Thymus (tissue), 14 donors: ENCODE data around the gene NAA80. TPM values are rescaled to one million over a fixed set of nuclear protein-coding genes. Genes with fewer than 3 reads are reported as not detected.

Source experiments
- DNase-seq, 9 donors: peaks; one replicate each; pipeline ENCODE4 v3.0.0-alpha.2; 2013; ENCODE audit warnings: low spot score in 9 of 9, low read depth in 6 of 9, missing footprints in 1 of 9
- H3K27ac ChIP-seq, 2 donors: one replicate each; pipeline ENCODE4 v1.5.1; 2013; ENCODE audit warnings: control low read depth in 1 of 2, low read depth in 1 of 2, low read length in 1 of 2, mild to moderate bottlenecking in 1 of 2, moderate library complexity in 1 of 2
- H3K27me3 ChIP-seq, 2 donors: one replicate each; pipeline ENCODE4 v1.5.1; 2013; ENCODE audit warnings: low read length in 1 of 2; ENCODE audit not compliant: control insufficient read depth in 2 of 2, insufficient read depth in 1 of 2
- H3K36me3 ChIP-seq, 2 donors: one replicate each; pipeline ENCODE4 v1.5.1; 2013; ENCODE audit warnings: low read length in 1 of 2, mild to moderate bottlenecking in 1 of 2, moderate library complexity in 1 of 2; ENCODE audit not compliant: control insufficient read depth in 2 of 2, insufficient read depth in 2 of 2
- H3K4me1 ChIP-seq, 2 donors: one replicate each; pipeline ENCODE4 v1.5.1; 2013; ENCODE audit warnings: low read length in 2 of 2; ENCODE audit not compliant: control insufficient read depth in 2 of 2, insufficient read depth in 2 of 2
- H3K4me3 ChIP-seq, 2 donors: one replicate each; pipeline ENCODE4 v1.5.1; 2013; ENCODE audit warnings: low read length in 2 of 2, control low read depth in 1 of 2, mild to moderate bottlenecking in 1 of 2
- H3K9me3 ChIP-seq, 2 donors: one replicate each; pipeline ENCODE4 v1.5.1; 2013; ENCODE audit warnings: low read length in 1 of 2, mild to moderate bottlenecking in 1 of 2; ENCODE audit not compliant: control insufficient read depth in 2 of 2, insufficient read depth in 1 of 2
- WGBS: extraction: QIAGEN DNeasy Blood & Tissue Kit; methylation state at CpG from one replicate; pipeline ENCODE4 v1.1.7; 2013; 5-methylcytosine and 5-hydroxymethylcytosine counted together
- long read RNA-seq, 10 donors: transcript quantifications; one replicate each; lab custom pipeline, GENCODE V29; 2026
- polyA plus RNA-seq: library from polyadenylated mRNA; stranded (reverse); fragments of 200-250 nt; gene quantifications from one replicate; pipeline ENCODE4 v1.2.3, GENCODE V29; 2013
- total RNA-seq: library from RNA; stranded (reverse); fragments of 120-200 nt; gene quantifications from one replicate; pipeline ENCODE4 v1.2.4, GENCODE V29; 2013
- donor health status: healthy.

Gene NAA80
- total RNA-seq, result 6.4 TPM
- polyA plus RNA-seq, result 23.7 TPM
- long read RNA-seq, donor 1, result 0 reads
- long read RNA-seq, donor 2, partial matches to known transcripts, result 0 of 3 reads
- long read RNA-seq, donor 2, other reads (novel, unspliced or antisense), result 0 of 3 reads
- long read RNA-seq, donor 3, partial matches to known transcripts, result 0 of 2 reads
- long read RNA-seq, donor 3, other reads (novel, unspliced or antisense), result 0 of 2 reads
- long read RNA-seq, donor 4, partial matches to known transcripts, result 0 of 2 reads
- long read RNA-seq, donor 4, other reads (novel, unspliced or antisense), result 0 of 2 reads
- long read RNA-seq, donor 5, partial matches to known transcripts, result 0 of 1 reads
- long read RNA-seq, donor 5, other reads (novel, unspliced or antisense), result 0 of 1 reads
- long read RNA-seq, donor 6, partial matches to known transcripts, result 0 of 3 reads
- long read RNA-seq, donor 6, other reads (novel, unspliced or antisense), result 0 of 3 reads
- long read RNA-seq, donor 7, partial matches to known transcripts, result 0 of 1 reads
- long read RNA-seq, donor 7, other reads (novel, unspliced or antisense), result 0 of 1 reads
- long read RNA-seq, donor 8, partial matches to known transcripts, result 0 of 1 reads
- long read RNA-seq, donor 8, other reads (novel, unspliced or antisense), result 0 of 1 reads
- long read RNA-seq, donor 9, partial matches to known transcripts, result 0 of 5 reads
- long read RNA-seq, donor 9, other reads (novel, unspliced or antisense), result 0 of 5 reads
- long read RNA-seq, donor 10, result 0 reads

DNA sequence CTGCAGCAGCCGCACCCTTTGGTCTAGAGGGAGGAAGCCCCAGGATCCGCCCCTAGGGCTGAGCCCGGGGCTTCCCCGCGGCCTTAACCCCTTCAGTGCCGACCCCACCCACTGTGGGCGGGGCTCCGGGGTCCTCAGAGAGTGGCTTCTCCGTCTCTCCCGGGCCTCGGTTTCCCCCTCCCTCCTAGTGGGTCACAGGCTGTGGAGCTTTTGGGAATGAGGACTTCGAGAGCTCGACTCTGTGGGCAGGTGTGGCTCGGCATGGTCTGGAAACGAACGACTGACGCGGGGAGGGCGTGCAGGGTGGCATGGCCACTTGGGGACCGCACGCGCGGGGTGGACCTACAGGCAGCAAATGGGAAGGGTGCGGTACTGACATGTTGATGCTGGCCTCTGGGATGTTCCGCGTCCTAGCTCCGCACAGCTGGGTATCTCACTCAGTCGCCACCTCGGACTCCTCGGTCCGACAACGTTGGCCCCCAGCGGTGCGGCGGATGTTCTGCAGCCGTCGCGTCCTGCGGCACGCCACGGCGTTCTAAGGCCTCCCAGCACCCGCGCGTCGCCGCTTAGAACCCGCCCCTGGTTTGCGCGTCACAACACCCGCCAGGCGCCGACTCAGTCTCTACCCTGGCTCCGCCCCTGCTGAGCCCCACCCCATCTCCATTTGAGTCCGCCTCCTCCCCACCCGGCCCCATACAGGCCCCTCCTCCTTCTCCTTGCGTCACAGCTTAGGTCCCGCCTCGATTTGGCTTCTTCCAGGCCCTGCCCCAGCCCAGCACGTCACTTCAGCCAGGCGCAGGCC, at the start of gene NAA80, which contains the start of gene HYAL3:
Gene NAA80 (minus strand): TSS at position 570 of the 802 bp plus-strand sequence. CDS start 1,942 bp downstream, outside the sequence.
Gene HYAL3 (minus strand): TSS at position 570 of the 802 bp plus-strand sequence. CDS start 3,803 bp downstream, outside the sequence.
- Histone ChIP-seq H3K9me3 (no peaks in the 10 kb centered on the region), H3K27ac (peak within 1 kb of the TSS; percentile 88 to 98), H3K36me3 (no peaks in the 10 kb centered on the region), H3K4me3 (peak within 1 kb of the TSS; percentile 56 to 89), H3K27me3 (no peaks in the 10 kb centered on the region), H3K4me1 (peaks cover 12 to 24% of the 10 kb centered on the region in 2 donors)
- peak; percentile 98 to 100 (median 99) for DNase-seq
- under 1% methylated on average over 61 of the region's 61 CpGs for WGBS

- no peak overlapping the region for H3K27ac ChIP-seq
- H3K4me1 ChIP-seq, result peaks cover 22 to 44% of the 10 kb centered on the region in 2 donors
- peak in 4 of 9 donors; percentile 41 to 72 (median 57) for DNase-seq
- WGBS, result 31% methylated on average over 14 of the region's 14 CpGs
- H3K36me3 ChIP-seq, result peaks cover 14 to 22% of the 10 kb centered on the region in 2 donors
- H3K9me3 ChIP-seq, result no peaks in the 10 kb centered on the region
- no peak overlapping the region for H3K4me3 ChIP-seq
- H3K27me3 ChIP-seq, result peaks cover 0 to 6% of the 10 kb centered on the region in 2 donors
Observed at GRCh38 chr3:50347187-50347813, 48.1 kb upstream of the NAA80 start.

- H3K4me3 ChIP-seq, result peak within 1 kb of the TSS; percentile 9 to 24
- peak in 3 of 9 donors; percentile 53 to 76 (median 69) for DNase-seq
- peaks cover 0 to 4% of the 10 kb centered on the region in 2 donors for H3K9me3 ChIP-seq
- no peak within 1 kb of the TSS for H3K27ac ChIP-seq
- H3K4me1 ChIP-seq, result peaks cover 17 to 45% of the 10 kb centered on the region in 2 donors
- peaks cover 14 to 16% of the 10 kb centered on the region in 2 donors for H3K36me3 ChIP-seq
- WGBS, result 10% methylated on average over 45 of the region's 45 CpGs
- peaks cover 0 to 12% of the 10 kb centered on the region in 2 donors for H3K27me3 ChIP-seq
Observed at GRCh38 chr3:50345586-50346234, 46.5 kb upstream of the NAA80 start, which contains the start of gene ZMYND10. ZMYND10 (minus strand) TSS chr3:50345732; CDS start chr3:50345579, 153 bp downstream.

GRCh38 chr3:50345008-50345407, 45.8 kb upstream of the NAA80 start:
- Histone ChIP-seq H3K27me3 (peaks cover 0 to 19% of the 10 kb centered on the region in 2 donors), H3K27ac (no peak overlapping the region), H3K4me3 (peak overlapping the region in 1 of 2 donors; percentile 9), H3K36me3 (peaks cover 14 to 16% of the 10 kb centered on the region in 2 donors), H3K4me1 (peaks cover 19 to 45% of the 10 kb centered on the region in 2 donors), H3K9me3 (peaks cover 0 to 4% of the 10 kb centered on the region in 2 donors)
- DNase-seq, result no peak
- WGBS, result 92% methylated on average over 8 of the region's 8 CpGs

DNA sequence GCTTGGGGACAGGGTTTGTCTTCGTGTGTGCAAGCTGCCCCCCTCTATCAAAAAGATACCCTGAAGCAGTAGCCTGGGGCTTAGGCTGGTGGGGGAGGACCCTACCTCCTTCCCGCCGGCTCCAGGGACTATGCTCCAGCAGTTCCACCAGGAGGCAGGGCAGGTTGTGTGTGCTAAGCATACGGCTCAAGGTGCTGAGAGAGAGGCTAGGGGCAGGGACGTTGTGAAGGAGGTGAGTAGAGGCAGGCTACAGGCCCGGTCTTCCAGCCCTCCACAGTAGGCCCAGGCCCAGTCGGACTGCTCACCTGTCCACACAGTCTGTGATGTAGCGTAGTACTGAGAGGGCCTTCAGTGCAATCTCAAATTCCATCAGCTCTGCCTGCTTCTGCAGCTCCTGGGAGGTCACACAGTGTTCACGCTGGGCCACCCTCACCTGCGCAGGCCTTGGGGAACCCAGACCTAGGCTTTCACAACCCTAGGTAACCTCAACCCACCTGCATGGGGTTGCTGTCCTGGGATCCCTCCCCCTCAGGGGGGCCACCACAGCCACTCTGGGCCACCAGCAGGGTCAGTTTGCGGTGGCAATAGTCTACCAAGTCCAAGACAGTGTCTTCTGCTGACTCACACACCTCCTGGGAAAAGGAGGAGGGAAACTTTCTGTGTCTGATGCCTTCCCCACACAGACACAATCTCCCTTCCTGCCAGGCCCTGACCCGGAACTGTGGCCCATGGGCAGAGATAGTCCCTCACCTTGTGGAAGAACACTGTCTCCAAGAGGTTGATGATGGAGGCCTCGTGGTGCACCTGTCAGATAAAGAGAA, 43.8 kb upstream of the NAA80 start:
- Histone ChIP-seq H3K36me3 (peaks cover 7 to 8% of the 10 kb centered on the region in 2 donors), H3K4me1 (peaks cover 20 to 53% of the 10 kb centered on the region in 2 donors), H3K27ac (no peak overlapping the region), H3K27me3 (peaks cover 0 to 34% of the 10 kb centered on the region in 2 donors), H3K9me3 (peaks cover 0 to 4% of the 10 kb centered on the region in 2 donors), H3K4me3 (no peak overlapping the region)
- WGBS, result 96% methylated on average over 13 of the region's 13 CpGs
- no peak for DNase-seq

GRCh38 chr3:50341996-50342650, 42.9 kb upstream of the NAA80 start:
- Histone ChIP-seq H3K27ac (no peak overlapping the region), H3K4me1 (peaks cover 20 to 53% of the 10 kb centered on the region in 2 donors)
- 95% methylated on average over 13 of the region's 13 CpGs for WGBS

DNA sequence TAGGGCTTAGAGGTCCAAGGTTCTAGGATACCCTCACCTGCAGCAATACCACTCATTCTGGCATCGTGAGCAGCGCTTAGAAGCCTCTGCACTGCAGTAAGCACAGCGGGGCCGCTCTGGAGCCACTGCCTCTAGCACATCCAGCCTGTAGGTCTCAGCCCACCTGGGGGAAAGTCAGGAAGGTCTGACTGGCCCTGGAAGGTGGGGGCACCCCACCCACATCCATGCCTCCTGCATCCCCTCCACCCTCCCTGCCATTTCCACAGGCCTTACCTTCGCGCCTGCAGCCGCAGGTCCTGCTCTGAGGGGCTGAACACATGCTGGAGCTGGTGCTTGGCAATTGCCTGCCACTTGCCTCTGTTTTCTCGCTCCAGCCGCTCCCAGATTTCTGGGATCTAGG, 42.3 kb upstream of the NAA80 start:
- peak overlapping the region; percentile 14 to 77 for H3K27ac ChIP-seq
- WGBS, result 96% methylated on average over 9 of the region's 9 CpGs
- peaks cover 0 to 38% of the 10 kb centered on the region in 2 donors for H3K27me3 ChIP-seq
- peaks cover 0 to 4% of the 10 kb centered on the region in 2 donors for H3K9me3 ChIP-seq
- no peak for DNase-seq
- H3K4me1 ChIP-seq, result peaks cover 22 to 53% of the 10 kb centered on the region in 2 donors
- no peaks in the 10 kb centered on the region for H3K36me3 ChIP-seq
- no peak overlapping the region for H3K4me3 ChIP-seq

More at GRCh38 chr3:50341996-50342650, 42.9 kb upstream of the NAA80 start:
- Histone ChIP-seq H3K4me3 (no peak overlapping the region), H3K27me3 (peaks cover 0 to 38% of the 10 kb centered on the region in 2 donors), H3K36me3 (no peaks in the 10 kb centered on the region), H3K9me3 (peaks cover 0 to 4% of the 10 kb centered on the region in 2 donors)
- no peak for DNase-seq
